Urothelium cell line (cell line): ENCODE measurements around the gene FOXP1.

ENCODE experiments used
- DNase-seq: peaks from one replicate; pipeline ENCODE4 v3.0.0; 2011; ENCODE audit warnings: low spot score, mixed read lengths
- FAIRE-seq: peaks from 2 replicates; lab custom pipeline; 2011; peaks lifted over from hg19 to GRCh38; lab: Jason Lieb, UNC

FOXP1 gene

GRCh38 chr3:71587958-71588357 lies 4.4 kb upstream of the FOXP1 start:
- FAIRE-seq: no peak
- no peak for DNase-seq

GRCh38 chr3:71586810-71587242 lies 3.3 kb upstream of the FOXP1 start:
- FAIRE-seq (no peak), DNase-seq (no peak)

GRCh38 chr3:71585887-71586809 lies 2.6 kb upstream of the FOXP1 start:
- FAIRE-seq: no peak
- DNase-seq: no peak

- FAIRE-seq: no peak
- no peak for DNase-seq
Observed at GRCh38 chr3:71585131-71585530, 1.6 kb upstream of the FOXP1 start.

GRCh38 chr3:71584394-71585011 lies 975 bp upstream of the FOXP1 start:
- FAIRE-seq (no peak), DNase-seq (peak; percentile 39)

GRCh38 chr3:71582612-71583565 lies 639 bp downstream of the FOXP1 start:
- peak; percentile 44 for DNase-seq
- FAIRE-seq: no peak

GRCh38 chr3:71582036-71582611 lies 1.4 kb downstream of the FOXP1 start:
- DNase-seq (no peak), FAIRE-seq (no peak)

- DNase-seq: no peak
- FAIRE-seq: no peak
Observed at GRCh38 chr3:71581457-71582035, 2.0 kb downstream of the FOXP1 start.

GRCh38 chr3:71580636-71581456 lies 2.7 kb downstream of the FOXP1 start:
- FAIRE-seq (no peak), DNase-seq (no peak)

GRCh38 chr3:71579935-71580406 lies 3.6 kb downstream of the FOXP1 start:
- FAIRE-seq (no peak), DNase-seq (peak; percentile 23)

GRCh38 chr3:71579326-71579934 lies 4.1 kb downstream of the FOXP1 start:
- DNase-seq: no peak
- no peak for FAIRE-seq

- DNase-seq: no peak
- FAIRE-seq: no peak
Observed at GRCh38 chr3:71578054-71578751, 5.3 kb downstream of the FOXP1 start.

GRCh38 chr3:71577011-71577410 lies 6.5 kb downstream of the FOXP1 start:
- no peak for FAIRE-seq
- no peak for DNase-seq

GRCh38 chr3:71575433-71575832 lies 8.1 kb downstream of the FOXP1 start:
- FAIRE-seq: no peak

GRCh38 chr3:71573181-71573580 lies 10.3 kb downstream of the FOXP1 start:
- DNase-seq (no peak), FAIRE-seq (no peak)

More at GRCh38 chr3:71575433-71575832, 8.1 kb downstream of the FOXP1 start:
- no peak for DNase-seq

- DNase-seq: no peak
- FAIRE-seq: no peak
Observed at GRCh38 chr3:71570546-71570945, 13.0 kb downstream of the FOXP1 start.

GRCh38 chr3:71568207-71568606 lies 15.3 kb downstream of the FOXP1 start:
- FAIRE-seq (no peak), DNase-seq (no peak)

- FAIRE-seq (no peak), DNase-seq (no peak)
Observed at GRCh38 chr3:71566776-71567175, 16.8 kb downstream of the FOXP1 start.
